OCI-LY3 (cell line): ENCODE data around the gene C9orf78.
"Not testable (repeated sequence)": the region's sequence is repeated elsewhere in the genome, so short reads cannot be mapped to it uniquely, and the experiment has no call there.

ENCODE experiments used
- H2AFZ ChIP-seq: fragments of 200-600, 300-600 bp; shearing (Covaris generic); 2 replicates; pipeline ENCODE4 v1.6.0; 2014; ENCODE audit warnings: antibody characterized with exemption, low read depth, low read length
- H3K27ac ChIP-seq: fragments of 200-600, 300-600 bp; sonication (generic); 2 replicates; pipeline ENCODE4 v1.5.1; 2014; ENCODE audit warnings: mild to moderate bottlenecking, low read length, moderate library complexity, mixed read lengths
- H3K27me3 ChIP-seq: fragments of 200-600, 300-600 bp; sonication (generic); 2 replicates; pipeline ENCODE4 v1.6.1; 2014; ENCODE audit warnings: low read depth, low read length, mixed read lengths
- H3K36me3 ChIP-seq: fragments of 200-600, 300-600 bp; sonication (generic); replicated peaks from 2 replicates; pipeline ENCODE3; 2014; ENCODE audit warnings: low read depth, low read length, mixed read lengths
- H3K4me1 ChIP-seq: fragments of 300-600, 200-600 bp; sonication (generic); 2 replicates; pipeline ENCODE4 v1.6.1; 2014; ENCODE audit warnings: low read length, mixed read lengths
- H3K4me2 ChIP-seq: fragments of 200-600, 300-600 bp; sonication (generic); 2 replicates; pipeline ENCODE4 v1.6.1; 2014; ENCODE audit warnings: low read length, mixed read lengths
- H3K4me3 ChIP-seq: fragments of 300-600, 200-600 bp; sonication (generic); 2 replicates; pipeline ENCODE4 v1.5.1; 2014; ENCODE audit warnings: antibody characterized with exemption, mild to moderate bottlenecking, low read length, moderate library complexity
- H3K79me2 ChIP-seq: fragments of 300-600, 200-600 bp; shearing (Covaris generic); 2 replicates; pipeline ENCODE4 v1.6.1; 2014; ENCODE audit warnings: mild to moderate bottlenecking, low read length, mixed read lengths
- H3K9ac ChIP-seq: fragments of 300-600, 200-600 bp; shearing (Covaris generic); 2 replicates; pipeline ENCODE4 v1.6.0; 2014; ENCODE audit warnings: mild to moderate bottlenecking, low read length, moderate library complexity
- H3K9me3 ChIP-seq: fragments of 200-600, 300-600 bp; shearing (Covaris generic); 2 replicates; pipeline ENCODE4 v1.6.1; 2014; ENCODE audit warnings: low read length, mixed read lengths; ENCODE audit not compliant: insufficient read depth
- H4K20me1 ChIP-seq: fragments of 200-600, 300-600 bp; sonication (generic); 2 replicates; pipeline ENCODE4 v1.6.1; 2016; ENCODE audit warnings: low read length, mixed read lengths; ENCODE audit not compliant: insufficient read depth
- CTCF ChIP-seq: fragments of 200-600, 300-600 bp; sonication (generic); IDR thresholded peaks from 2 replicates; pipeline ENCODE4 v1.5.1; 2014; ENCODE audit warnings: antibody characterized with exemption, low read length, low read depth
- EZH2phosphoT487 ChIP-seq: fragments of 200-600 bp; shearing (Covaris generic); IDR thresholded peaks from 2 replicates; pipeline ENCODE4 v1.6.1; 2018; ENCODE audit warnings: antibody characterized with exemption, mixed run types, low read depth

Gene C9orf78

DNA sequence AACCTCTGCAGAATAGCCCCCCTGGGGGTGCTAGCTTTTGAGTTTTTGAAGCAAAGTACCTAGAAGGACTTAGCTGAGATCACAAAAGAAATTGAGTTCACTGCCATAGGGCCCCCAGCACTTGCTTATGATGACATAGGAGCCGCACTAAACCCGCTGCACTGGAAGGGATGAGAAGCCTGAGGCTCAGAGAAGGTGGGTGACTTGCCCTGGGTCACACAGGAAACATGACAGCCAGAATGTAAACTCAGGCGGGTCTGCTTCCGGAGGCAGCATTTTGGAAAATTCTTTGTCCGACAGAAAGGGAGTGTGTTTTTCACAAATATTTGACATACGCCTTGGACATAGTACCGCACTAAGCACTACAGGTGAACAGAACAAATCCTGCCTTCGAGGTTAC, 40.5 kb downstream of the C9orf78 start:
- Histone ChIP-seq H3K79me2 (no peaks in the 10 kb centered on the region), H3K27ac (no peak overlapping the region), H3K4me1 (0 out of 2 replicates have a peak, but pooled peaks cover 2% of the 10 kb centered on the region), H3K4me2 (no peak overlapping the region), H2AFZ (no peak overlapping the region), H3K9ac (no peak overlapping the region), H3K36me3 (no peaks in the 10 kb centered on the region), H3K9me3 (no peaks in the 10 kb centered on the region), H3K4me3 (no peak overlapping the region), H3K27me3 (no peaks in the 10 kb centered on the region; the same call in 1 of the 2 replicates), H4K20me1 (no peaks in the 10 kb centered on the region)
- TF ChIP-seq CTCF (no peak), EZH2phosphoT487 (no peak)

- Histone ChIP-seq H4K20me1 (no peaks in the 10 kb centered on the region), H3K27me3 (peaks cover 7% of the 10 kb centered on the region; the same call in 1 of the 2 replicates), H2AFZ (no peak overlapping the region), H3K9me3 (no peaks in the 10 kb centered on the region), H3K79me2 (no peaks in the 10 kb centered on the region), H3K4me1 (0 out of 2 replicates have a peak, but pooled peaks cover 2% of the 10 kb centered on the region), H3K9ac (no peak overlapping the region), H3K4me3 (no peak overlapping the region), H3K27ac (no peak overlapping the region), H3K36me3 (no peaks in the 10 kb centered on the region), H3K4me2 (no peak overlapping the region)
- TF ChIP-seq EZH2phosphoT487 (no peak), CTCF (no peak)
Observed at GRCh38 chr9:129786481-129786880, 48.6 kb downstream of the C9orf78 start.

DNA sequence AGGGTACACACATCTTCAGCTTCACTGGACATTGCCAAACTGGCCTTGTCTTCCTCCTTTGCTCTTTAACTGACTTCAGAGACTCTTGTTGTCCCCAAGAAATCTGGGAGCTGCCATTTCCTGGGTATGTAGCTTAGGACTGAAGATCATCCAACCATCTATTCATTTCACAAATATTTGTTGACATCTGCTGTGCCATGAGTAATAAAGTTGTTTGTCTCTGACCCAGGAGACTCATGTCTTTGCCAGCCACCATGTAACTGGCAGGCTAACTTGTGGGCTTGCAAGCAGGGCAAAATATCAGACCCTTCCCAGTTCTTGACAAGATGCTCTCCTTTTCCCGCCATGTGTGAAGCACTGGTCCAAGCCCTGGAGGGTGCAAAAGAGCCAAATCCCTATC, 49.2 kb downstream of the C9orf78 start:
- Histone ChIP-seq H2AFZ (no peak overlapping the region), H3K27me3 (peaks cover 7% of the 10 kb centered on the region; the same call in 1 of the 2 replicates), H3K9ac (no peak overlapping the region), H3K79me2 (no peaks in the 10 kb centered on the region), H4K20me1 (no peaks in the 10 kb centered on the region), H3K4me1 (0 out of 2 replicates have a peak, but pooled peaks cover 2% of the 10 kb centered on the region), H3K9me3 (no peaks in the 10 kb centered on the region), H3K4me3 (no peak overlapping the region), H3K27ac (no peak overlapping the region), H3K4me2 (no peak overlapping the region), H3K36me3 (no peaks in the 10 kb centered on the region)
- TF ChIP-seq CTCF (no peak), EZH2phosphoT487 (no peak)

DNA sequence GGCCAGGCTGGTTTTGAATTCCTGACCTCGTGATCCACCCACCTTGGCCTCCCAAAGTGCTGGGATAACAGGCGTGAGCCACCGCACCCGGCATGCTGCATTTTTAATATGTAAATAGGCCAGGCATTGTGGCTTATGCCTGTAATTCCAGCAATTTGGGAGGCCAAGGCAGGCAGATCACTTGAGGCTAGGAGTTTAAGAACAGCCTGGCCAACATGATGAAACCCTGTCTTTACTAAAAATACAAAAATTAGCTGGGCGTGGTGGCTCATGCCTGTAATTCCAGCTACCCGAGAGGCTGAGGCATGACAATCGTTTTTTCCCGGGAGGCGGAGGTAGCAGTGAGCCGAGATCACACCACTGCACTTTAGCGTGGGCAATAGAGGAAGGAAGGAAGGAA, 50.1 kb downstream of the C9orf78 start:
- not testable (repeated sequence) for H3K4me1 ChIP-seq

More for the DNA sequence above, 50.1 kb downstream of the C9orf78 start:
- not testable (repeated sequence) for H2AFZ ChIP-seq, H3K9ac ChIP-seq, H3K79me2 ChIP-seq, H3K9me3 ChIP-seq, H4K20me1 ChIP-seq, H3K36me3 ChIP-seq, H3K27ac ChIP-seq, H3K4me2 ChIP-seq, H3K4me3 ChIP-seq, H3K27me3 ChIP-seq
